ENCODE measurements around the gene LRBA.

DNA sequence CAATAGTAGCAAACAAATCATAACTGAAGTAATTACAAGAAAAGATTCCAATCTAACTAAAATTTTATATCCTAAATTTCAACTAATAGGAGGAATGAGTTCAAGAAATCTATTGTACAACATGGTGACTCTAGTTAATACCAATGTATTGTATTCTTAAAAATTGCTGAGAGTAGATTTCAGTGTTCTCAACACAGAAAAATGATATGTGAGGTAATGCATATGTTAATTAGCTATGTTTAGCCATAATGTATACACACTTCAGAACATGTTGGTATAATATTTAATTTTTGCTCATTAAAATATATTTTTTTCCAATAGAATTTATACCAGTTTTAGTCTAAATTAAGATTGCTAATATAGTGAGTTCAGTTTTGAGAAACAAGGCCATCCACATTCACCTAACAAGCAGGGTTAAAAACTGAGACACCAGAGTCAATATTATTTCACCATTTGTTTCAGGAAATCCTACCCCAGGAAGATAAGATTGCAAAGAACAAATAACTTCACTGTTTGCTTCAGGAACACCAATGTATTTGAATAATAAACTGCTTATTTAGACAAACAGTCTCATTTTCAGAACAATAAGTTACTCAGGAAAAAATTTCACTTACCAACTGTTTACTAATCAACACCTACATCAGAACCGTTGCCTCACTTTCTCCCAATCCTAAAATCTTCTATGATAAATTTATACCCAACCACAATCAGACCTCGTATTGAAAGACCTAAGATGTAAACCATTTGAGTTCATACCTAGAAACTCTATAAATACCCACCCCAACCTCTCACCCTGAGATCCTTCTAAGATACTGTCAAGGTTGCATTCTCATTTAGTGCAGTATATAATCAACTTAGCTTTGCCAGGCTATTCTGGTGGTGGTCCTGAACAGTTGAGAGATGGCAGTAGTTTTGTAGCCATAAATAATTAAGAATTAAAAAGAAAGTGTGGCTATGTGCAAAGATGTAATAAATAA, 300.3 kb downstream of the LRBA start:
- TF ChIP-seq EZH2 (IDR thresholded peaks at IDR 0.05; ENCODE audit: borderline replicate concordance, low read depth, low read length, severe bottlenecking): no peak
- no peak for TF ChIP-seq CTCF (IDR thresholded peaks at IDR 0.05; ENCODE audit: extremely low read depth in 1 of 2, insufficient read depth in 1 of 2, low read depth in 1 of 2, low read length in 2 of 2)
- no peak for TF ChIP-seq MAX (IDR thresholded peaks at IDR 0.05; ENCODE audit: insufficient read depth, insufficient read length)
- no peak for TF ChIP-seq JUN (IDR thresholded peaks at IDR 0.05; ENCODE audit: borderline replicate concordance, insufficient read depth, insufficient read length, low read depth)
- TF ChIP-seq POLR2A (IDR thresholded peaks at IDR 0.05; ENCODE audit: low read depth, low read length): no peak
- TF ChIP-seq GATA2 (IDR thresholded peaks at IDR 0.05; ENCODE audit: insufficient read depth, insufficient read length, low read depth, low read length): no peak
- TF ChIP-seq POLR2AphosphoS5 (IDR thresholded peaks at IDR 0.05; ENCODE audit: insufficient read depth, low read depth, low read length): no peak
- TF ChIP-seq MYC (IDR thresholded peaks at IDR 0.05; ENCODE audit: low read depth, low read length): no peak
